Small intestine (tissue), 7 donors: Measurements from ENCODE around the gene MRPL55. TPM values are rescaled to one million over a fixed set of nuclear protein-coding genes. Genes with fewer than 3 reads are reported as not detected.
A peak's percentile ranks its signal among the peaks of the same experiment; 100 is the strongest.

Experiments used
- DNase-seq, 2 donors: peaks; one replicate each; pipeline versions ENCODE4 v3.0.0 to v3.0.0-alpha.2; 2013
- FAIRE-seq: peaks from 2 replicates; lab custom pipeline; 2012; peaks lifted over from hg19 to GRCh38; lab: Jason Lieb, UNC
- H3K27ac ChIP-seq, 3 donors: one replicate each; pipeline ENCODE4 v1.5.1; 2013; ENCODE audit warnings: low read length in 2 of 3, mild to moderate bottlenecking in 2 of 3, control low read depth in 1 of 3, inconsistent platforms in 1 of 3, low read depth in 1 of 3, moderate library complexity in 1 of 3
- H3K27me3 ChIP-seq, 3 donors: one replicate each; pipeline ENCODE4 v1.6.1; 2013; ENCODE audit warnings: low read length in 3 of 3, inconsistent platforms in 1 of 3; ENCODE audit not compliant: control insufficient read depth in 3 of 3, insufficient read depth in 3 of 3
- H3K36me3 ChIP-seq, 3 donors: one replicate each; pipeline ENCODE4 v1.6.1; 2013; ENCODE audit warnings: low read length in 3 of 3, inconsistent platforms in 1 of 3, low read depth in 1 of 3, mild to moderate bottlenecking in 1 of 3, moderate library complexity in 1 of 3; ENCODE audit not compliant: control insufficient read depth in 3 of 3, insufficient read depth in 2 of 3
- H3K4me1 ChIP-seq, 3 donors: one replicate each; pipeline ENCODE4 v1.6.1; 2013; ENCODE audit warnings: low read length in 2 of 3, inconsistent platforms in 1 of 3, low read depth in 1 of 3, mild to moderate bottlenecking in 1 of 3, moderate library complexity in 1 of 3; ENCODE audit not compliant: control insufficient read depth in 3 of 3, insufficient read depth in 2 of 3
- H3K4me3 ChIP-seq, 3 donors: one replicate each; pipeline ENCODE4 v1.5.1; 2013; ENCODE audit warnings: low read length in 3 of 3, control low read depth in 1 of 3, inconsistent platforms in 1 of 3, low read depth in 1 of 3, mild to moderate bottlenecking in 1 of 3, moderate library complexity in 1 of 3
- H3K9me3 ChIP-seq, 2 donors: one replicate each; pipeline ENCODE4 v1.6.1; 2013; ENCODE audit warnings: low read depth in 1 of 2, low read length in 1 of 2; ENCODE audit not compliant: control insufficient read depth in 2 of 2, insufficient read depth in 1 of 2
- WGBS, 3 donors: extraction: QIAGEN DNeasy Blood & Tissue Kit; methylation state at CpG; one replicate each; pipeline ENCODE4 v1.1.7; 2013; 5-methylcytosine and 5-hydroxymethylcytosine counted together
- polyA plus RNA-seq, 4 donors: library from polyadenylated mRNA; stranded (reverse) in 3 of 4; unstranded in 1 of 4; fragments of 200-250 nt in 3 of 4; fragments of 120-200 nt in 1 of 4; gene quantifications; one replicate each; pipeline versions ENCODE4 v1.2.1 to v1.2.3, GENCODE V29; 2013
- donor health status: healthy with polysubstance abuse.
- donor health status: control.
- donor health status: control.
- donor health status: Bipolar disorder and iron deficiency.
- donor health status: healthy.

Gene MRPL55
- polyA plus RNA-seq, 4 donors = 56.8 to 148 (median 96.5) TPM

- WGBS, 3 donors = 78 to 80% (median 79%) methylated on average over 18 to 20 of the region's 20 CpGs
- no peak overlapping the region for H3K27ac ChIP-seq
- peaks cover 0 to 31% (median 0%) of the 10 kb centered on the region in 3 donors for H3K4me1 ChIP-seq
- no peak for DNase-seq
- H3K4me3 ChIP-seq = no peak overlapping the region
- no peaks in the 10 kb centered on the region for H3K9me3 ChIP-seq
- FAIRE-seq = no peak
- peaks cover 0 to 26% (median 4%) of the 10 kb centered on the region in 3 donors for H3K27me3 ChIP-seq
- H3K36me3 ChIP-seq = peaks cover 0 to 33% (median 0%) of the 10 kb centered on the region in 3 donors
Observed at GRCh38 chr1:228154670-228155571, 45.8 kb upstream of the MRPL55 start.

- WGBS, 3 donors = 89 to 94% (median 92%) methylated on average over 11 of the region's 11 CpGs
- Histone ChIP-seq H3K9me3 (no peaks in the 10 kb centered on the region), H3K4me3 (no peak overlapping the region), H3K36me3 (peaks cover 0 to 41% (median 0%) of the 10 kb centered on the region in 3 donors), H3K27me3 (peaks cover 0 to 19% (median 4%) of the 10 kb centered on the region in 3 donors), H3K27ac (no peak overlapping the region), H3K4me1 (peaks cover 0 to 39% (median 0%) of the 10 kb centered on the region in 3 donors)
- FAIRE-seq (no peak), DNase-seq (no peak)
Observed at GRCh38 chr1:228154021-228154669, 45.0 kb upstream of the MRPL55 start.

- Histone ChIP-seq H3K9me3 (no peaks in the 10 kb centered on the region), H3K27ac (no peak overlapping the region), H3K4me1 (peaks cover 0 to 48% (median 0%) of the 10 kb centered on the region in 3 donors), H3K36me3 (peaks cover 3 to 54% (median 4%) of the 10 kb centered on the region in 3 donors), H3K4me3 (no peak overlapping the region), H3K27me3 (peaks cover 0 to 9% (median 0%) of the 10 kb centered on the region in 3 donors)
- WGBS, 3 donors = 64 to 83% (median 78%) methylated on average over 3 of the region's 3 CpGs
- no peak for FAIRE-seq
- DNase-seq = no peak
Observed at GRCh38 chr1:228152918-228153258, 43.8 kb upstream of the MRPL55 start.

DNA sequence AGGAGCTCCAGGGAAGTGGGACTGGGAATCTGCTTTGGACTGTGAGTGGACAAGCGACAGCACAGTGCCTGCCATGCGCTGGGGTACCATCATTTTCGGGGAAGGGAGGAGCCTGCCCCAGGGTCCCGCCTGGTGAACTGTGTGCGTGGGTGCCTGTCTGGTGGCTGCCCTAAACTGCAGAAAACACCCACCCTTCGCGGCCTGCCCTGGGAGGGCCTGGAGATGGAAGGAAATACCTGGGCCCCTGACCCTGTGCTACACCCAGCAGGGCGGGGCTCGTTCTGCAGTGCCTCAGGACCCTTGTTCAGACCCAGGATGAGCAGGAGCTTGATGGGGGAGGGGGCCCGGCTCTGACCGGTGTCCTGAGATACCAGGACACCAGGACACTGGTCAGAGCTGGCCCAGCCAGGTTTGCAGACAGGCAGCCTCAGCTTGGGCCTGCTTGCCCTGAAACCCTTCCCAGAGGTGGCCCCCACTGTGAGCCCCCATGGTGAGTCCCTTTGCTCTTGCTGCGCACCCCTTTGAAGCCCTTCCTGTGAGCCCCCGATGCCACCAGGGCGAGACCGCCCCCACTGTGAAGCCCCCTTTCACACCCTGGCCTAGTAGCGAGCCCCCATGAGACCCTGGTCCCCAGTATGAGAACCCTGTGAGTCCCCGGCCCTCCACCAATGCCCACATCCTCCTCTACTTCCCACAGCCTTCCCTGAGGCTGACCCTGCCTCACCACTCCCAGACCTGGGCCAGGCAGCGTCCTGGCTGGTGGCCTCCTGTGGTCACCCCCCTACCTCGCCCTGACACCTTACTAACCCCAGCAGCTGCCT lies 43.2 kb upstream of the MRPL55 start:
- WGBS, 3 donors = 87 to 90% (median 88%) methylated on average over 18 to 19 of the region's 19 CpGs
- no peak for FAIRE-seq
- Histone ChIP-seq H3K27ac (peak overlapping the region in 1 of 3 donors; percentile 96), H3K36me3 (peaks cover 4 to 60% (median 7%) of the 10 kb centered on the region in 3 donors), H3K27me3 (peaks cover 0 to 4% (median 0%) of the 10 kb centered on the region in 3 donors), H3K4me3 (no peak overlapping the region), H3K4me1 (peaks cover 0 to 48% (median 0%) of the 10 kb centered on the region in 3 donors), H3K9me3 (no peaks in the 10 kb centered on the region)
- DNase-seq = no peak

- Histone ChIP-seq H3K36me3 (peaks cover 4 to 69% (median 7%) of the 10 kb centered on the region in 3 donors), H3K4me1 (peaks cover 0 to 52% (median 0%) of the 10 kb centered on the region in 3 donors), H3K4me3 (peak overlapping the region in 1 of 3 donors; percentile 43), H3K27ac (peak overlapping the region in 2 of 3 donors; percentile 72 to 96), H3K9me3 (no peaks in the 10 kb centered on the region), H3K27me3 (no peaks in the 10 kb centered on the region)
- FAIRE-seq (no peak), DNase-seq (no peak)
- WGBS, 3 donors = 68 to 75% (median 71%) methylated on average over 11 to 12 of the region's 12 CpGs
Observed at GRCh38 chr1:228151180-228151925, 42.3 kb upstream of the MRPL55 start.

- H3K27me3 ChIP-seq = no peaks in the 10 kb centered on the region
- H3K4me3 ChIP-seq = peak overlapping the region in 1 of 3 donors; percentile 43
- peaks cover 0 to 58% (median 0%) of the 10 kb centered on the region in 3 donors for H3K4me1 ChIP-seq
- H3K9me3 ChIP-seq = no peaks in the 10 kb centered on the region
- FAIRE-seq (no peak), DNase-seq (peak in 1 of 2 donors; percentile 78)
- 48 to 70% (median 58%) methylated on average over 14 to 17 of the region's 17 CpGs for WGBS, 3 donors
- peak overlapping the region in 2 of 3 donors; percentile 72 to 96 for H3K27ac ChIP-seq
- H3K36me3 ChIP-seq = peaks cover 4 to 76% (median 7%) of the 10 kb centered on the region in 3 donors
Observed at GRCh38 chr1:228150461-228151179, 41.5 kb upstream of the MRPL55 start.

DNA sequence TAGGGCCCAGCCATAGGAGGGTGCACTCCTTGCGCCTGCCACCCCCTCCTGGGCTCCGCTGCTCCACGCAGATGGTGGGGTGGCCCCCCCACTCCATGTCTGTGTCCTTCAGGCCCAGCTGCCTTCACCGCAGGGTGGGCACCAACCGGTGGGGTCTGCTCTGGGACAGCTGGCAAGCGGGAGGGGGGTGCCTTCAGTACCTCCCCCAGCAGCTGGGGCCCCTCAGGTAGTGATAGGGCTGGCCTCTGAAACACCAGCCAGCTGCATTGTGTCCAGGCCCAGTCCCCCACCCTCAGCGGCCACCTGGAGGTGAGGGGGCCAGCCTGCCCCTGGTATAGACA lies 41.0 kb upstream of the MRPL55 start:
- peak overlapping the region; percentile 14 to 96 (median 72) for H3K27ac ChIP-seq
- WGBS, 3 donors = 71 to 83% (median 80%) methylated on average over 7 of the region's 7 CpGs
- H3K9me3 ChIP-seq = no peaks in the 10 kb centered on the region
- DNase-seq (no peak), FAIRE-seq (no peak)
- H3K27me3 ChIP-seq = no peaks in the 10 kb centered on the region
- H3K4me3 ChIP-seq = peak overlapping the region in 1 of 3 donors; percentile 43
- peaks cover 4 to 82% (median 7%) of the 10 kb centered on the region in 3 donors for H3K36me3 ChIP-seq
- H3K4me1 ChIP-seq = peaks cover 0 to 63% (median 0%) of the 10 kb centered on the region in 3 donors
